Muscle layer of duodenum (tissue), 2 donors: ENCODE results near the gene TJP2.

Experiments
- H3K27ac ChIP-seq: one replicate; pipeline ENCODE4 v1.7.0; 2013; ENCODE audit warnings: mild to moderate bottlenecking, low read length
- H3K27me3 ChIP-seq: one replicate; pipeline ENCODE4 v1.7.0; 2013; ENCODE audit warnings: low read depth, mild to moderate bottlenecking, control low read depth, low read length
- H3K36me3 ChIP-seq, 2 donors: one replicate each; pipeline ENCODE4 v1.7.0; 2013; ENCODE audit warnings: low read length in 2 of 2, control low read depth in 1 of 2, mild to moderate bottlenecking in 1 of 2; ENCODE audit not compliant: insufficient read depth in 2 of 2, control insufficient read depth in 1 of 2
- H3K4me1 ChIP-seq, 2 donors: one replicate each; pipeline ENCODE4 v1.7.0; 2013; ENCODE audit warnings: low read length in 2 of 2, mild to moderate bottlenecking in 2 of 2, control low read depth in 1 of 2, moderate library complexity in 1 of 2; ENCODE audit not compliant: insufficient read depth in 2 of 2, control insufficient read depth in 1 of 2
- H3K4me3 ChIP-seq, 2 donors: one replicate each; pipeline ENCODE4 v1.7.0; 2013; ENCODE audit warnings: low read length in 2 of 2, low read depth in 1 of 2, mild to moderate bottlenecking in 1 of 2
- H3K9me3 ChIP-seq, 2 donors: one replicate each; pipeline ENCODE4 v1.7.0; 2013; ENCODE audit warnings: low read length in 2 of 2, control low read depth in 1 of 2, mild to moderate bottlenecking in 1 of 2; ENCODE audit not compliant: control insufficient read depth in 1 of 2
- donor health status: healthy.

Gene TJP2

DNA sequence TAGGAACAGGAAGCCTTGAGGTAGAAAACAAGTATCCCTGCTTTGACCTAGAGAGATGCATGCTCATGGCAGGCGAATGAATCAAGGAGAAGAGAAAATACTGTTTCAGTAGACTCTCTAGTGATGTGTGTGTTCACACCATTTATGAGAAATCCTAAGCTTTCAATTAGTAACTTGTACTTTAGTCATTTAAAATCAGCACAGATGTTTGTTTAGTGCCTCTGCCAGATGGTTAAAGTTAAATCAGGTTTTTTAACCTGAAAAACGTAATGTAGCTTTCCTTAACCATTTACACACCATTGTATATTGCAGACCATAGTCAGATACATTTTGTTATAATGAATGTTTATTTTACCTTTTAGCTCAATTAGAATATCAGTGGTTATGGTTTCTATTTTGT is 5.0 kb downstream of the TJP2 start:
- Histone ChIP-seq H3K4me1 (peaks cover 16 to 22% of the 10 kb centered on the region in 2 donors), H3K4me3 (no peak overlapping the region), H3K36me3 (no peaks in the 10 kb centered on the region), H3K27ac (no peak overlapping the region), H3K9me3 (no peaks in the 10 kb centered on the region), H3K27me3 (no peaks in the 10 kb centered on the region)

DNA sequence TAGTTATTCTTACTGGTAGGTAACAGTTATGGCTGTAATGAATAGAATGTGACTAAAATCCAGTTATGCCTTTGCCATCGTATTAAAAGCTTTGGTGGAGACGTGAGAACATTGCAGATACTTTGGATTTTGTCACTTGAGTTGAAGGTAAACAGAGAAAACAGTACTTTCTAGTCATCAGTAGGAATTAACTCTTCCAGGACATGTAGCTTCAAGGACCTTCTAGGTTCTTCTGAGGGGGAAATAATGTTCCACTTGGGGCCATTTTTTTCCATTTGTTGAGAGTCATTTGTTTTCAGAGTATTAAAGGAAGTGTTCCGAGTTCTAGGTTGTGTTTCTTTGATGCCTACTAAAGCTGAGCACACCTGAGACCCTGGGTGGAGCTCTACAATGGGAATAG is 6.1 kb downstream of the TJP2 start:
- Histone ChIP-seq H3K27ac (peak overlapping the region; percentile 78), H3K36me3 (no peaks in the 10 kb centered on the region), H3K27me3 (no peaks in the 10 kb centered on the region), H3K4me1 (peaks cover 16 to 26% of the 10 kb centered on the region in 2 donors), H3K9me3 (no peaks in the 10 kb centered on the region), H3K4me3 (no peak overlapping the region)

DNA sequence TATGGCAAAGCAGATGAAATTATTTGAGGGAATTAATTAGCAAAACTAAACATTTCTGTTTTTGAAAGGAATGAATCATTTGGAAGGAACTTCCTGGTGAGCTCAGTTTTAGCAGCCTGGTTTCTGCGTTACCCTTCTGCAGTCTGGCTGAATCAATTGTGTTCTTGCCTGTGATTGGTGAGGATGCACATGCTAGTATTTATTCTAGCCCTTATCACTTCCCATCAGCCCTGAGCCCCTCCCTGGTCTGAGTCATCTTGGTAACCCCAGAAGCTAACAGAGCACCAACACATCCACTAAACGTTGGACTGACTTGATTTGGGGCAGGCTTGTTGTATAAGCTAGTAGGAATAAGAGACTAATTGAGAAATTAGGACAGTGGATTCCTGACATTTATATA is 6.6 kb downstream of the TJP2 start:
- Histone ChIP-seq H3K27ac (peak overlapping the region; percentile 78), H3K9me3 (no peaks in the 10 kb centered on the region), H3K27me3 (no peaks in the 10 kb centered on the region), H3K4me1 (peaks cover 16 to 26% of the 10 kb centered on the region in 2 donors), H3K36me3 (no peaks in the 10 kb centered on the region), H3K4me3 (no peak overlapping the region)

DNA sequence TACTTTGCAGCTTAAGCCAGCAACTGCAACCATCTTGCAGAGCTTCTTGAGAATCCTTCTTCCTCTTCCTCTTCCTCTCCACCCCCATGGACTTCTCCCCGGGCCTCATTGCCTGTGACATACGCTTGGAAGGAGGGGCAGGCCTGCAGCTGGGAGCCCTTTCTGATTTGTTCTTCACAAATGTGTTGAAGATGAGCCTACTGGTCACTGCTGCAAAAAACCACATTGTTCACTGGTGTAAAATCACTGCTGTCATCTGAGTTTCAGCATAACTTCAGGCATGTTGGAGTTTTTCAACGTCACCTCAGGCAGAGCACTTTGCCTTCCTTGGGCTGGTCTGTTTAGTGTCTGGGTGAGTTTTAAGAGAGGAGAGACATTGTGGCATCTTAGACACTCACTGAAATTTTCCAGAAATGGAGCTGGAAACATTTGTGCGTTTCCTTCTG is 7.9 kb downstream of the TJP2 start:
- Histone ChIP-seq H3K4me3 (no peak overlapping the region), H3K36me3 (no peaks in the 10 kb centered on the region), H3K9me3 (no peaks in the 10 kb centered on the region), H3K27ac (peak overlapping the region; percentile 74), H3K27me3 (no peaks in the 10 kb centered on the region), H3K4me1 (peaks cover 21 to 39% of the 10 kb centered on the region in 2 donors)

DNA sequence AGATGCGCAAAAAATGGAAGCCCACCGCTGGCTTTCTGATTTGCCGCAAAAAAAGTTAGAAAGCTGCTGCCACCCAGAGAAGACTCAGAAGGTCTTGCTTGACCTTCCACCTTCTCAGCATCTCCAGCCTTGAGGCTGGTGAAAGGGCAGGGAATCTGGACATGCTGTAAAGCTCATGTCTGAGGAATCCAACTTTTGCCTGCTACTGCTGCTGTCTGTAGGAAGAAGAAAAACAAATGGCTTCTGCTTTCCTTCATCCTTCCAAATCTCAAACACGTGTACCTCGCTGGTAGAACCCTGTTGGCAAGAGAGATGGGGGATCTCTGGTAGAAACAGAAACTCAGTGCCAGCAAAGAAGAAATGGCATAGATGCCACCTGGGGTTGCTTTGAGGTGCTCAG is 10.2 kb downstream of the TJP2 start:
- no peak overlapping the region for H3K4me3 ChIP-seq
- no peaks in the 10 kb centered on the region for H3K9me3 ChIP-seq
- no peaks in the 10 kb centered on the region for H3K36me3 ChIP-seq
- H3K4me1 ChIP-seq = peaks cover 25 to 37% of the 10 kb centered on the region in 2 donors
- no peak overlapping the region for H3K27ac ChIP-seq
- H3K27me3 ChIP-seq = no peaks in the 10 kb centered on the region

DNA sequence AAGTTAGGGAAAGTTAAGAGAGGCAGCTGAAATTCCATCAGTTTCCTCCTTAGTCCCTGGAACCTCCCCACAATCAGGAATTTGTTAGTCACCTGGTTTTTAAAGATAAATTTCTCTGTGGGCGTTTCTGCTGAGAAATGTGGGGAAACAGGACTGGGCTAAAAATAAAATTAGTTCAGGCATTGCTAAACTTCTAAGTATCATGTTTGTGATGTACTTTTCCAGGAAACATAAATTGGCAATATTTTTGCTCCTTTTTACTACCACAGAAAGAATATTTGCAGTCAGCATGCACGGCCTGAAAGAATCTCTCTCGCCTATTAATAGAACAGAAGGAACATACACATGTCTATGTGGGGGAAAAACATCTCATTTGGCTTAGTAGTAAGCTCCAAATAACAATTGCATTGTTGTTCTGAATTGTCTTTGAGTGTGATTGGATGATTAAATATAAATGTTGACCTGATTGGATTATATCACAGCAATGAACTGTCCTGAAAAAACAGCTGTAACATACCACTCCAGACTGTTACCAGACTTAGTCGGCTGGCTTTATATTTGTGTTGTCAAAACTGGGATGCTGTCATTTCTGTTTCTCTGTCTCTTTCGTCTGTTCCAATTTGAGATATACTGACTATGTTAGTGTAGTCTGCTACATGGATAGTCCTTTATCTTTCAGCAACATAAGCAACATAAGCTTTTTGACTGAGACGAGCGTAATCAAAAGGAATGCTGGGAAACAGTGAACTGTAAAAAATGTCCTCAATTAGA is 12.9 kb downstream of the TJP2 start:
- no peaks in the 10 kb centered on the region for H3K36me3 ChIP-seq
- H3K4me1 ChIP-seq = peaks cover 15 to 28% of the 10 kb centered on the region in 2 donors
- peak overlapping the region; percentile 1 to 24 for H3K4me3 ChIP-seq
- no peaks in the 10 kb centered on the region for H3K9me3 ChIP-seq
- H3K27me3 ChIP-seq = no peaks in the 10 kb centered on the region
- peak overlapping the region; percentile 43 for H3K27ac ChIP-seq

DNA sequence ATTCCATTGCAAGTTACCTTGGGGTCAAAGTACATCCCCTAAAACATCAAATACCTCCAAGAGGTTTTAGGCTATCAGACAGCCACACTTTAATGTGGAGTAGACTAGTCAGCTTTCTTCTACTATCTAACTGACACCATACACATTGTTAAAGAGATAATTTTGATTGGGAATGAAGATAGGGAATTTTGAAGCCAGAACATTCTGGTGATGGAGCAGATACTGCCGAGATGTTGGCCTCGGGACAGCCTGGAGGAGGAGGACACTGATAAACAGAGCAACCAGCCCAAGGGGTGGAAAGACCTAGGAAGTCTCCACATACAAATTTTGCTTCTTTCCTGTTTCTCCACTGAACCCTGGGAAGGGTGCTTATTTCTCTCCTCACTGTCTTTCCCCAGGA is 14.9 kb downstream of the TJP2 start:
- Histone ChIP-seq H3K9me3 (no peaks in the 10 kb centered on the region), H3K4me3 (no peak overlapping the region), H3K27ac (no peak overlapping the region), H3K4me1 (peaks cover 14 to 34% of the 10 kb centered on the region in 2 donors), H3K36me3 (no peaks in the 10 kb centered on the region), H3K27me3 (no peaks in the 10 kb centered on the region)

DNA sequence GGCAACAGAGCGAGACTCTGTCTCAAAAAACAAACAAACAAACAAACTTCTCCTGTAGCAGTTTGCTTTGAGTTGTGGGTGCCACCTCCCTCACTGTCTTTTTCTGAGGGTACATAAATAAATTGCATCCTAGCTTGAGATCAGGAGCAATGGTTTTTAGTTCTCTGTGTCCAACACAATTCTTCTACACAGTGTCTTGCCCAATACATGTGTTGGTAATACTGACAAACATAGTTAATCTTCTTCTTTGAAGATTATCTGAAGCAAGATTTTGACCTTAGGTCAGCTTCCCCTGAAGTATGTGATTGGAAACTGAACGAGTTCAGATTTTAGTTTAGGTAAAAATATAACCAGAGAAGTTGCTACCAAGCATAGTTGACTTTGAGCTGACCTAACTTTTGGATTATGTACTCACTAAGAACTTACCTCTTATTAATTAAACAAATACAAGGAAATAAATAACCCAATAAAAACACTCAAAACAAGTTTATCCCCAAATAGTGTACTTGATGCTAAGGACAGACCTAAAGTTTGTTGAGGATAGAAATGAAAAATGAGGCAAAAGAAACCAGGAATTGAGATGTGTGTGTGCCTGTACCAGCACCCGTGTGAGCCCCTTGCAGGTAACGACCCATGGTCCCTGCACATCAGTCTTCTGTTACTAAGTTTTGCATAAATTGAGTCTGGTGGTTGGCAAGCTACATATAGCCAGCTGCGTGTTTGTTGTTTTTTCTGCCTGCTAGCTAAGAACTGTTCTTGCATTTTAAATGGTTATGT is 16.2 kb downstream of the TJP2 start:
- H3K4me1 ChIP-seq = peaks cover 14 to 35% of the 10 kb centered on the region in 2 donors
- no peak overlapping the region for H3K27ac ChIP-seq
- H3K9me3 ChIP-seq = no peaks in the 10 kb centered on the region
- H3K4me3 ChIP-seq = no peak overlapping the region
- no peaks in the 10 kb centered on the region for H3K27me3 ChIP-seq
- H3K36me3 ChIP-seq = no peaks in the 10 kb centered on the region

DNA sequence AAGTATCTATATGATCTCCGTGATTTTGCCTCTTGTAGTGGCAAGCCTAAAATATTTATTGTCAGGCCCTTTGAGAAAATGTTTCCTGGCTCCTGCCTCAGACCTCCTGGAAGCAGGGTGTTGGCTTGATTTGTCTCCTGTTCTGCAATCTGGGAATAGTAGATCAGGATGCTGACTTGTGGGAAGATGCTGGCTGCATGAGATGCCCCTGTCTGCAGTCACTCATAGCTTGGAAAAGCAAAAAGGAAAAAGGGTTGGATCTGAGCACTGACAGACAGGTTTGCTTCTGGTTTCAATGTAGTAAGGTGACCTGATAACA is 16.7 kb downstream of the TJP2 start:
- H3K27me3 ChIP-seq = no peaks in the 10 kb centered on the region
- no peak overlapping the region for H3K27ac ChIP-seq
- no peak overlapping the region for H3K4me3 ChIP-seq
- H3K9me3 ChIP-seq = no peaks in the 10 kb centered on the region
- H3K36me3 ChIP-seq = no peaks in the 10 kb centered on the region
- H3K4me1 ChIP-seq = peaks cover 14 to 38% of the 10 kb centered on the region in 2 donors

DNA sequence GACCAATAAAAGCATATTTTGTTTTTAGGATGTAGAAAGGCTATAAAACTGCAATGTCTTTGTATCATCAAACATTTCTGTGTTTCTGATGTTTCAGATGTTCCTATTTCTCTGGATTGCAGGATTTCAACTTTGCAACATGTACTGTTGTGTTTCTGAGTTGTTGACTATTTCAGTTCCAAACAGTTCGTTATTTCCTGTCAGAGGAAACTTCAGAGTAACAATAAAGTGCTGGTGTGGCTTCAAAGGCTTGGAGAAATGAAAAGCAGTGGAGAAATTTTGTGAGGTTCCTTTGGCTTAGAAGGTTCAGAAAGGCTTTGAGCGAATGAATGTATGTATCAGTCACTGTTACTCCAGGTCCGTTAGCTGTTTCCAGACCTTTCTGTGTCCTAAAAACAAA is 17.2 kb downstream of the TJP2 start:
- H3K4me3 ChIP-seq = no peak overlapping the region
- H3K27me3 ChIP-seq = no peaks in the 10 kb centered on the region
- peaks cover 12 to 36% of the 10 kb centered on the region in 2 donors for H3K4me1 ChIP-seq
- H3K27ac ChIP-seq = no peak overlapping the region
- no peaks in the 10 kb centered on the region for H3K36me3 ChIP-seq
- H3K9me3 ChIP-seq = no peaks in the 10 kb centered on the region

DNA sequence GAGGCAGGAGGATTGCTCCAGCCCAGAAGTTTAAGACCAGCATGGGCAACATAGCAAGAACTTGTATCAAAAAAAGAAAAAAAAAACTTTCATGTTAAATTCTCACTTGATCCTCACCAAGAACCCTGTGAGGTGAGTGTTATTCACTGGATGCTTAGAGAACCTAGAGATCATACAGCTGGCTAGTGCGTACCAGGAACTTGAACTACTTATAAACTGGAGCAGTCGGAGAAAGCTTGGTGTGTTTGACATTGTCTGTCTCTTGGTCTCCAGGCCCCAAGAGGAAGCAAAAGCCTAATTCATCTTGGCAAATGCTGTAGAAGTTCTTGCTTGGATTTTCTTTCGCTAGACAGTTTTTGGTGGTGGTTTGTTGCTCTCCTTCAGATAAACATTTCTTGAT is 18.1 kb downstream of the TJP2 start:
- Histone ChIP-seq H3K4me3 (no peak overlapping the region), H3K27ac (no peak overlapping the region), H3K4me1 (peaks cover 9 to 28% of the 10 kb centered on the region in 2 donors), H3K27me3 (no peaks in the 10 kb centered on the region), H3K9me3 (no peaks in the 10 kb centered on the region), H3K36me3 (no peaks in the 10 kb centered on the region)
